ENCODE results near the gene PCNP. TPM values are rescaled to one million over a fixed set of nuclear protein-coding genes. Genes with fewer than 3 reads are reported as not detected.

PCNP gene
- total RNA-seq, 1 experiment from 2014 or later = 165 TPM

GRCh38 chr3:101617478-101617877 lies 43.5 kb downstream of the PCNP start:
- ATAC-seq = no peak
- H3K4me3 ChIP-seq (ENCODE audit: low read depth in 2 of 2, low read length in 2 of 2) = no peak overlapping the region
- CTCF ChIA-PET = no interaction called here
- H3K27ac ChIP-seq (ENCODE audit: low read length) = no peak overlapping the region
- POLR2A ChIA-PET = interaction anchor here (0.6 kb wide), 1 partner anchor 618 kb away, joined by 10 read pairs; no protein-coding TSS in a partner anchor
- intact Hi-C loops (cut with micrococcal nuclease; ENCODE audit: unreplicated experiment) (no loop called here), in situ Hi-C loops (cut with HindIII; ENCODE audit: low pct_unique_long_range_greater_than_20kb, low sequenced_read_pairs) (no loop called here)
- no peak for DNase-seq (ENCODE audit: low read depth, low spot score)
- H3K9me3 ChIP-seq (ENCODE audit: control insufficient read depth, insufficient read depth, low read depth, low read length) = no peaks in the 10 kb centered on the region
- no peaks in the 10 kb centered on the region for H3K27me3 ChIP-seq (ENCODE audit: control insufficient read depth, insufficient read depth, low read length)
- no peaks in the 10 kb centered on the region for H3K4me1 ChIP-seq (ENCODE audit: control insufficient read depth, insufficient read depth, low read length)
- no peaks in the 10 kb centered on the region for H3K36me3 ChIP-seq (ENCODE audit: control insufficient read depth, insufficient read depth, low read length)
- TF ChIP-seq POLR2AphosphoS5 (IDR thresholded peaks at IDR 0.05; ENCODE audit: low read depth, low read length) (no peak), SIN3A (IDR thresholded peaks at IDR 0.05; ENCODE audit: borderline replicate concordance, insufficient read depth, low read depth, low read length) (no peak), TCF7L2 (IDR thresholded peaks at IDR 0.05; ENCODE audit: low read depth, low read length) (no peak)
- TF ChIP-seq, protein P1, sequence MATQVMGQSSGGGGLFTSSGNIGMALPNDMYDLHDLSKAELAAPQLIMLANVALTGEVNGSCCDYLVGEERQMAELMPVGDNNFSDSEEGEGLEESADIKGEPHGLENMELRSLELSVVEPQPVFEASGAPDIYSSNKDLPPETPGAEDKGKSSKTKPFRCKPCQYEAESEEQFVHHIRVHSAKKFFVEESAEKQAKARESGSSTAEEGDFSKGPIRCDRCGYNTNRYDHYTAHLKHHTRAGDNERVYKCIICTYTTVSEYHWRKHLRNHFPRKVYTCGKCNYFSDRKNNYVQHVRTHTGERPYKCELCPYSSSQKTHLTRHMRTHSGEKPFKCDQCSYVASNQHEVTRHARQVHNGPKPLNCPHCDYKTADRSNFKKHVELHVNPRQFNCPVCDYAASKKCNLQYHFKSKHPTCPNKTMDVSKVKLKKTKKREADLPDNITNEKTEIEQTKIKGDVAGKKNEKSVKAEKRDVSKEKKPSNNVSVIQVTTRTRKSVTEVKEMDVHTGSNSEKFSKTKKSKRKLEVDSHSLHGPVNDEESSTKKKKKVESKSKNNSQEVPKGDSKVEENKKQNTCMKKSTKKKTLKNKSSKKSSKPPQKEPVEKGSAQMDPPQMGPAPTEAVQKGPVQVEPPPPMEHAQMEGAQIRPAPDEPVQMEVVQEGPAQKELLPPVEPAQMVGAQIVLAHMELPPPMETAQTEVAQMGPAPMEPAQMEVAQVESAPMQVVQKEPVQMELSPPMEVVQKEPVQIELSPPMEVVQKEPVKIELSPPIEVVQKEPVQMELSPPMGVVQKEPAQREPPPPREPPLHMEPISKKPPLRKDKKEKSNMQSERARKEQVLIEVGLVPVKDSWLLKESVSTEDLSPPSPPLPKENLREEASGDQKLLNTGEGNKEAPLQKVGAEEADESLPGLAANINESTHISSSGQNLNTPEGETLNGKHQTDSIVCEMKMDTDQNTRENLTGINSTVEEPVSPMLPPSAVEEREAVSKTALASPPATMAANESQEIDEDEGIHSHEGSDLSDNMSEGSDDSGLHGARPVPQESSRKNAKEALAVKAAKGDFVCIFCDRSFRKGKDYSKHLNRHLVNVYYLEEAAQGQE (IDR thresholded peaks at IDR 0.05; ENCODE audit: insufficient read depth in 1 of 2, low read depth in 2 of 2, low read length in 1 of 2) = no peak
- TF ChIP-seq, protein P2, sequence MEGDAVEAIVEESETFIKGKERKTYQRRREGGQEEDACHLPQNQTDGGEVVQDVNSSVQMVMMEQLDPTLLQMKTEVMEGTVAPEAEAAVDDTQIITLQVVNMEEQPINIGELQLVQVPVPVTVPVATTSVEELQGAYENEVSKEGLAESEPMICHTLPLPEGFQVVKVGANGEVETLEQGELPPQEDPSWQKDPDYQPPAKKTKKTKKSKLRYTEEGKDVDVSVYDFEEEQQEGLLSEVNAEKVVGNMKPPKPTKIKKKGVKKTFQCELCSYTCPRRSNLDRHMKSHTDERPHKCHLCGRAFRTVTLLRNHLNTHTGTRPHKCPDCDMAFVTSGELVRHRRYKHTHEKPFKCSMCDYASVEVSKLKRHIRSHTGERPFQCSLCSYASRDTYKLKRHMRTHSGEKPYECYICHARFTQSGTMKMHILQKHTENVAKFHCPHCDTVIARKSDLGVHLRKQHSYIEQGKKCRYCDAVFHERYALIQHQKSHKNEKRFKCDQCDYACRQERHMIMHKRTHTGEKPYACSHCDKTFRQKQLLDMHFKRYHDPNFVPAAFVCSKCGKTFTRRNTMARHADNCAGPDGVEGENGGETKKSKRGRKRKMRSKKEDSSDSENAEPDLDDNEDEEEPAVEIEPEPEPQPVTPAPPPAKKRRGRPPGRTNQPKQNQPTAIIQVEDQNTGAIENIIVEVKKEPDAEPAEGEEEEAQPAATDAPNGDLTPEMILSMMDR (IDR thresholded peaks at IDR 0.05) = no peak
- no TSS peak for BruUV-seq (replicated peaks)

DNA sequence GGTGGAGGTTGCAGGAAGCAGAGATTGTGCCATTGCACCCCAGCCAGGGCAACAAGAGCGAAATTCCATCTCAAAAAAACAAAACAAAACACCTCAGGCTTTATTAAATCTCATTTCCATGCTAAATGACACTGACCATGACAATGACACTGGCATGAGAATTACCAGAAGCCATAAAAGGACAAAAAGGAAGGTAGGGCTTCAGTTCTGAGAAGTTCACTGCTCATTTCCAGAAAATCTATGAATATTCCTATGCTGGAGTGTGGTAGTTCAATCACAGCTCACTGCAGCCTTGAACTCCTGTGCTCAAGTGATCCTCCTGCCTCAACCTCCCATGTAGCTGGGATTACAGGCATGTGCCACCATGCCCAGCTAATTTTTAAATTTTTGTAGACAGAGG lies 44.7 kb downstream of the PCNP start:
- H3K4me1 ChIP-seq (ENCODE audit: control insufficient read depth, insufficient read depth, low read length) = no peaks in the 10 kb centered on the region
- TF ChIP-seq POLR2AphosphoS5 (IDR thresholded peaks at IDR 0.05; ENCODE audit: low read depth, low read length) (no peak), SIN3A (IDR thresholded peaks at IDR 0.05; ENCODE audit: borderline replicate concordance, insufficient read depth, low read depth, low read length) (no peak), TCF7L2 (IDR thresholded peaks at IDR 0.05; ENCODE audit: low read depth, low read length) (no peak)
- TF ChIP-seq, protein P2 (IDR thresholded peaks at IDR 0.05) = no peak
- TF ChIP-seq, protein P1 (IDR thresholded peaks at IDR 0.05; ENCODE audit: insufficient read depth in 1 of 2, low read depth in 2 of 2, low read length in 1 of 2) = no peak
- H3K27me3 ChIP-seq (ENCODE audit: control insufficient read depth, insufficient read depth, low read length) = no peaks in the 10 kb centered on the region
- DNase-seq (ENCODE audit: low read depth, low spot score) (no peak), ATAC-seq (no peak)
- H3K9me3 ChIP-seq (ENCODE audit: control insufficient read depth, insufficient read depth, low read depth, low read length) = no peaks in the 10 kb centered on the region
- CTCF ChIA-PET = no interaction called here
- POLR2A ChIA-PET = no interaction called here
- intact Hi-C loops (cut with micrococcal nuclease; ENCODE audit: unreplicated experiment) = no loop called here
- H3K27ac ChIP-seq (ENCODE audit: low read length) = no peak overlapping the region
- in situ Hi-C loops (cut with HindIII; ENCODE audit: low pct_unique_long_range_greater_than_20kb, low sequenced_read_pairs) = no loop called here
- BruUV-seq (replicated peaks) = no TSS peak
- no peaks in the 10 kb centered on the region for H3K36me3 ChIP-seq (ENCODE audit: control insufficient read depth, insufficient read depth, low read length)
- H3K4me3 ChIP-seq (ENCODE audit: low read depth in 2 of 2, low read length in 2 of 2) = no peak overlapping the region
